Umbilical cord (tissue), 2 donors: ENCODE data around the gene BMP6. TPM values are rescaled to one million over a fixed set of nuclear protein-coding genes. Genes with fewer than 3 reads are reported as not detected.
A peak's percentile ranks its signal among the peaks of the same experiment; 100 is the strongest.

ENCODE experiments used
- DNase-seq: peaks from one replicate; pipeline ENCODE4 v3.0.0-alpha.2; 2015; ENCODE audit warnings: low spot score
- total RNA-seq: library from RNA; depleted of rRNA; stranded (reverse); fragments of >200 nt; gene quantifications from one replicate; pipeline ENCODE4 v1.2.3, GENCODE V29; 2014; ENCODE audit warnings: low replicate concordance; ENCODE audit not compliant: insufficient read depth

BMP6 gene
- total RNA-seq, 1 donor from 2014 or later = 144 TPM

GRCh38 chr6:7747016-7747415, 21.1 kb downstream of the BMP6 start:
- no peak for DNase-seq

GRCh38 chr6:7747433-7747832, 21.5 kb downstream of the BMP6 start:
- no peak for DNase-seq

GRCh38 chr6:7747901-7748504, 22.1 kb downstream of the BMP6 start:
- DNase-seq = no peak

DNA sequence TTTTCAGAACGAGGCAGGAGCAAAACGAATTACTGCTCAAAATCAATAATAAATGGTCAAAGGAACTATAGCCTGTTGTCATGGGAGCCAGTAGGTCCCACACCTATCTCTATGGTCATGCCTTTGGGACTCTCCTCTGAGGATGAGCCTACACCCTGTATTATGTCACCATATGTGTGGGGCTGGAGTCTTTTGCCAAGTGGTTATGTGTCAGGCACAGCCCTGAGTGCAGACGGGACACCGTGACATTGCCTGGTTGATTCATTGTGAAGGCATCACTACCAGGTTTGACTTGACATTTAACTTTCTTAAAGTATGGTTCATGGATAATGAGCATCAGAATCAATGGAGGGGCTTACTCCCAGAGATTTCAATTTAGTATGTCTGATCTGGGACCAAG, 23.6 kb downstream of the BMP6 start:
- DNase-seq = no peak

DNA sequence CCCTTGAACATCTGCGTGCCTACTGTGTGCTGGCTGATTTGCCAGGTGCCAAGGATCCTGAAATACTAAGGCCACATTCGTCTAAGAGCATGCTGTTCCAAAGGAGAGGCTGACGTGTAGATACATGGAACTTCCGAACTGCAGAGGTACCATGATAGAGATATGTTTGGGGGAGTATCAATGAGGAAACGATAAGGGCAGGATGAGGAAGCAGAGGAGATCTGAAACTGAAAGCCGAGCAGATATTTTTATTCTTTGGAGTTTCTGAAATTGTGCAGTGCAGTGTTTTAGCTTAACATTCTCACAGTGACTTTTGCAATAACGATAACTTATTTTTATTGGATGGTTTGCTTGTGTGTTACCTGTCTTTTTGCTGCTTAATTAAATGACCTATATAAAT, 24.3 kb downstream of the BMP6 start:
- no peak for DNase-seq

DNA sequence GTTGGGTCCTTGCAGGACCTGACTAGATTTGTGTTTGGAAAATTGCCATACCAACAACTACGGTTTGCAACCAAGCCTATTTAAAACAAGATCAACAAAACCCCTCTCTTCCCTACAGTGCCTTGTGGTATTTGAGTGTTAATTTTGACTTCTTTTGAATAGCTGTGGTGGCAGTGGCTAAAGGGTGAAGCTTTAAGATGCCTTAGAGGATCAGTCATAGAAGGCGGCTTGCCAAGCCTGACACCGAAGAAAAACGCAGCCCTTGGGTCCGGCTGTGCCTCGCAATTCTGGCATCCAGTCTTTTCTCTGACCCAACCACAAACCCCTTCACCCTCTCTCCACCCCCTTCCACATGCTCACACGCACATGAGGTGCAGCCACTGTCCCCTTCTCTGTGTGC, 32.6 kb downstream of the BMP6 start:
- peak; percentile 8 for DNase-seq

DNA sequence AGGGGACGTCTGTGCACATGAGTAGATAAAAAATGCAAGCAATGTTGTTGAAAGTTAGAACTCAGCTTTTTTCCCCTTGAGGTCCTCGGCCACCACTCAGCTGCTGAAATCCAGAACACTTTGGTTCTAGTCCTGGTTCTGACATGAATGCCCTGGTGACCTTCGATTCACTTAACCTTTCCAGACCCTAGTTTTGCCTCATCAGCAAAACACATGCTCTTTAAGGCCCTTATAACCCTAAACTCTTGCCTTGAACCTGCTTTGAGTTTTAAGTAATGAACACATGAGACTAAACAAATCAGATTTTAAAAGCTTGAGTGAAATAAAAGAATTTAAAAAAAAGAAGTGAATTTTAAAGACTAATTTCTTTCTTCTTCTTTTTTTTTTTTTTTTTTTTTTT, 33.4 kb downstream of the BMP6 start:
- no peak for DNase-seq

DNA sequence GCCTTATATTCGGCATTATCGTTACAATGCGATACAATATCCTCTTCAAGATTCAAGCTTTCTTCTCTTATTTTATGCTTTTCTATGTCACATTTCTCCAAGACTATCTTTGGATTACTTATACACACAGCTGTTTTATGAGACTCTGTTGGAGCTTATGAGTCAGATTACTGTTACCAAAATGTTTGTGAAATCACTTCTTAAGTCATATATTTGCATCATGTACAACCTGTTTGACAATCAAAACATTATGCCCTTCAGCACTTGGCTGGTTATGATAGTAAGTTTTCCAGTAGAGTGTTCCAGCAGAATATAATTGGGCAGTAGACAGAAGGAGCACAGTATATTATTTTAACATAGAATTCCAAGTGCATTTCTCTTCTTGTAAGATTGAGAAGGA, 35.2 kb downstream of the BMP6 start:
- DNase-seq = peak; percentile 20

DNA sequence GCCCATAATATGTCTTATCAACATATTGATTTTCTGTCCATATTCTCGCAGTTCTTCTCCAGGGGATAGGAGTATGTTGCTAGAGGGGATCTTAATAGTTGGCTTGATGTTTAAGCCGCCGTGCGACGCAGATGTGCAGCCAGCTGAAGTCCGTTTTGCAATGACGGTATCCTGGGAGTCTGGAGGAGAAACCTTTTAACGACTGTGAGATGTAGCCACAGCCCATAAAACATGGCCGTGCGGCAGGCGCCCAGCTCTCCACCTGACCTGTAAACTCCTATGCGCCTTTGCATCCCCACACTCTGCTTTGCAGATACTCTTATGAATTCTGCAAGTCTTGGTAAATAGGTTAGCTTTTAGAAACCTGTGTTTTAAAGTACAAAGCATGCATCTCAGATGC, 36.9 kb downstream of the BMP6 start:
- no peak for DNase-seq

GRCh38 chr6:7763881-7764280, 38.0 kb downstream of the BMP6 start:
- no peak for DNase-seq

GRCh38 chr6:7765575-7766325, 39.9 kb downstream of the BMP6 start:
- DNase-seq = no peak

- no peak for DNase-seq
These were observed 43.8 kb downstream of the BMP6 start for GRCh38 chr6:7769702-7770101.

- no peak for DNase-seq
These were observed 44.2 kb downstream of the BMP6 start for GRCh38 chr6:7770111-7770510.

GRCh38 chr6:7770601-7771000, 44.7 kb downstream of the BMP6 start:
- no peak for DNase-seq

DNA sequence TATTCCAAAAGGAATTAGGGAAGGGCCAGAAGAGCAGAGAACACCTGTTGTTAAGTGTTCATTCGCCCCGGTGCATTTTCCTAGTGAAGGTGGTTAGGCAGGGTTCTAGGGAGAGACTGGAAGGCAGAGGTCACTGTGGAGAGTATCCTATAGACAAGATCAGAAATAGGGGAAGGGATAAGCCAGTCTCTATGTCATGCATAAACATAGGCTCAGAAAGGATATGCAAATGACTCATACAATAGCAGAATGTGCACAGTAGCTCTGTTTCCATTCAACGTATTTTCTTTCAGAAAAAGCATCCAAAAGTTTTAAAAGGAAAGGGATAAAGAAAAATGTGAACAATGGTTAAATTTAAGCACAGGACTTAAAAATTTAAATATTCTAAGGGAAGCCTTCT, 47.4 kb downstream of the BMP6 start:
- no peak for DNase-seq

GRCh38 chr6:7773914-7774313, 48.0 kb downstream of the BMP6 start:
- DNase-seq = no peak

- DNase-seq = no peak
These were observed 50.6 kb downstream of the BMP6 start for GRCh38 chr6:7776509-7776908.

DNA sequence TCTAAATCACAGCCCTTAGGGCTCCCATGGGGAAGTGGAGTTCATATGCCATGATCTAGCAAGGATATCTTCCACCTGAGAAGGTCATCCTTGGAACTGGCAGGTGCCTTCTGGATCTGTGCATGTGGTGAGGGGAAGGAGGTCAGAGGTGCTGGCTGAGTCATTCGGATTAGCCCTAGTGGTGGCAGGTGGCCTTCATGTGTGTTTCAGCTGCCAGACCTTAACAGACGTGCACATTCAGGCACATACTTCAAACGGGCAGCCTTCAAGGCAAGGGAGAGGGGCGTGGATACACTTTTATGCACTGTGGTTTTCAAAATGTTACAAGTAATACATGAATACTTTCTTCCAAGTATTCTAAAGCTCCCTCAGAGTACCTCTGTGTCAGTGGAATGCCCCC, 51.2 kb downstream of the BMP6 start:
- no peak for DNase-seq

DNA sequence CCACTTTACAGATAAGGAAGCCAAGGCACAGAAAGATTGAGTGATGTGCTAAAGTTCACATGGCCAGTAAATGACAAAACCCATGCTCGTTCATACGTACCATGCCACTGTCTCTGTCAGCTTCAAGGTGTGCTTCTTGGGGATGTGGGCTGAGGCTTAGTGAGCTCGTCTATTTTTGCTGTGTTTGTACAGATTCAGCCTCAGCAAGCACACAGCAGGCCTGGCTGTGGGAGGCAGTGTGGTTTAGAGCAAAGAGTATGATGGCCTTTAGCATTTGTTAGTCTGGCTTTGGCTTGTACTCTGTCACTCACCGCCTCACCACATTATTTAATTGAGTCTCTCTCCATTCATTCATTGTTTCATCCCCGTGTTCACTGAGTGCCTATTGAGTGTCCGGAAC, 55.3 kb downstream of the BMP6 start:
- no peak for DNase-seq

GRCh38 chr6:7784248-7784647, 58.3 kb downstream of the BMP6 start:
- DNase-seq = no peak

DNA sequence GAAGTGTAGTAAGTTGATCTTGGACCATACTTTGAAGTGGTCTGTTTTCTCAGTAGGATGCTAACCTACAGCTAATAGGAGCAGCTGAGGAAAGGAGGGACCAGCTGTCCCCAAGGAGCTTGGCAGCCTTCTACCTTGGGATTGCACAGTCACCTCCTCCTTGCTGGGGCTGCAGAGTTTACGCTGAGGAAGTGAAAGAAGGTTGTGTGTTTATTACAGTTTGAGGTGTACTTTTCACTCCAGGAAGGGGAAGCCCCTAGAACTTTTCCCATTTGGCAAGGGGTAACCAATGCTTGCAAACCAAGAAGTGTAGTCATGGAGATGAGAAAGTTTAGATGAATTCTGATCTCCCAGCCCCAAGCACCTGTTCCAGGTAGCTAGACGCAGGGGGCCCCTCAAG, 58.8 kb downstream of the BMP6 start:
- no peak for DNase-seq

DNA sequence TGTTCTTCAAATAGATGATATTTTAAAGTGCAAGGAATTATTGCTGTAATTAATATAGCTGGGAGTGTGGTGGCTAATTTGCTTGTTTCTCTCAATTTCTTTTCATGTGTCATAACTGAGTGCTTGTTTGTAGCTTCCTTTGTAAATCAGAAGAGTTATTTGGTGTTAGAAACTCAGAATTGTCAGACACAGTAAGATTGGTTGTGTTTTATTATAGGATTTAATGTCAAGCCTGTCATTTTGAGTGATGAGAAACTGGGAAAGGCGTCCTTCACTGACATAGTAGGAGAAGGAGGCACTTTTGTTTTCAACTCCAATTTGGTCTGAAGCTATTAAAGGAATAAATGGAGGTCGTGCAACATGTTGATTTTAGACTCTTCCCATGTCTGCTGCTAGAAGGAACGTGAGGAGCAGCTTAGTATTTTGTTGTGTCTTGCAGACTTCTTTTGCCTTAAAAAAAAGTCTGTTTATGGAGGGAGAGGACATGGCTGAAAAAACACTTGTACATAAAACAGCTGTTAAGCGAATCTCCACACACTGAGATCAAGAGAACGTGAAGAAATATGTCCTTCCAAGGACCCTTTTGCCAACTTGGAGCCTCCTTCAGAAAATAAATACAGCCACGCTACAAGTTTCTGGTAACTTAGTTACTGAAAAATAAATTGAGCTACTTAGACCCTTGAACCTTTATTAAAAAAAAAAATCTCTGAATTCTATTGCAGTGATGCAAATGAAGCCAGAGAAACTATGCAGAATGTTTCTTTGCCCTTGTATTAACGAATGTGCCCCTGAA, 59.5 kb downstream of the BMP6 start:
- peak; percentile 58 for DNase-seq

DNA sequence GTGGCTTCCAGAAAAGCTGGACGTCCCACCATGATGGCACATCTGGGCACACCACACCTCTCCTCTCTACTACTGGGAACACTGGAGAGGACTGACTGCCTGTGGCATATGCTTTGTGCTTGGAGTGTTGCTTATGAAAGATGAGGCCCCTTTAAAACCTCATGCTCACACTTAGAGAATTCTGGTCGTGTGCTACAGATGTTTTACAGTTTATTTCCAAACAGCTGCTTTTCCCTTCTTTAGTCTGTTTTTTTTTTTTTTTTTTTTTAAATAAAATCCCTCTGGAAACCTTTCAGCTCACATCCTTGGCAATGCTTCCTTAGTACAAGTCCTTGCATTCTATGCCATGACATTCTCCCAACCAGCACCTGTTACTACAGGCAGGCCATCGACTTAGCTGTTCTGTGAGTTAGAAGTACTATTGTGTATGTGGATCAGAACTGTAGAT, 60.3 kb downstream of the BMP6 start:
- peak; percentile 66 for DNase-seq
